B cell (primary cell): Measurements from ENCODE around the gene GRXCR2. TPM values are rescaled to one million over a fixed set of nuclear protein-coding genes. Genes with fewer than 3 reads are reported as not detected.

Experiments used
- polyA plus RNA-seq: library from polyadenylated mRNA; depleted of rRNA; stranded (reverse); fragments of >200 nt; gene quantifications from 2 replicates; pipeline ENCODE4 v1.2.3, GENCODE V29; 2012
- total RNA-seq, 2 donors: library from RNA; stranded (reverse); fragments of 120-200 nt in 1 of 2; gene quantifications; 1 replicate in 1 of 2; 2 replicates in 1 of 2; pipeline versions ENCODE4 v1.2.3 to v1.2.4, GENCODE V29; 2013 to 2022

The GRXCR2 gene
- total and polyA plus RNA-seq, 2 donors (not counting 1 experiment from before 2014, with no cell fraction given) = not detected

Other genes starting within 250 kb of the GRXCR2 start
- 2.7 and 3.4 TPM in 2 replicates for gene PRELID2, start 37.7 kb downstream of the GRXCR2 start, total RNA-seq
- gene PRELID2, start 37.7 kb downstream of the GRXCR2 start, polyA plus RNA-seq = 0.62 and 0.63 TPM in 2 replicates
- gene SH3RF2, start 63.6 kb upstream of the GRXCR2 start, total RNA-seq = not detected in 2 replicates
- 0.03 TPM in 1 of 2 replicates, not detected in the other for gene SH3RF2, start 63.6 kb upstream of the GRXCR2 start, polyA plus RNA-seq
- 0.49 and 0.51 TPM in 2 replicates for gene PLAC8L1, start 232.6 kb upstream of the GRXCR2 start, total RNA-seq
- not detected in 2 replicates for gene PLAC8L1, start 232.6 kb upstream of the GRXCR2 start, polyA plus RNA-seq